Caco-2 (cell line): ENCODE measurements around the gene PPP2R3B. TPM values are rescaled to one million over a fixed set of nuclear protein-coding genes. Genes with fewer than 3 reads are reported as not detected.

Experiments
- BruUV-seq: library from RNA; stranded (reverse); fragments of 400-500 nt; replicated peaks from 2 replicates; lab custom pipeline; 2021; lab: Mats Ljungman, UMichigan
- CTCF ChIA-PET: fragments of 300-600 bp; sonication (Branson Sonifier 250); formaldehyde crosslinking; loops from one replicate; lab custom pipeline; 2022; ENCODE audit warnings: antibody characterized with exemption; lab: Charles Lee
- POLR2A ChIA-PET: fragments of 300-600 bp; sonication (Branson Sonifier 250); formaldehyde crosslinking; loops from one replicate; lab custom pipeline; 2022; ENCODE audit warnings: antibody characterized with exemption; lab: Charles Lee
- DNase-seq, 2 experiments: peaks; one replicate each; pipeline versions ENCODE4 v3.0.0 to v3.0.0-alpha.2; 2020 to 2022
- H3K27me3 ChIP-seq: replicated peaks from 2 replicates; pipeline ENCODE4 v1.6.0; 2011; ENCODE audit warnings: low read length; ENCODE audit not compliant: control insufficient read depth, insufficient read depth
- H3K36me3 ChIP-seq: 2 replicates; pipeline ENCODE4 v1.5.1; 2011; ENCODE audit warnings: low read length; ENCODE audit not compliant: control insufficient read depth, insufficient read depth
- H3K4me1 ChIP-seq: fragments of 250-450 bp; sonication (Bioruptor Pico); 2 replicates; pipeline ENCODE4 v1.5.1; 2020; ENCODE audit warnings: mild to moderate bottlenecking
- H3K4me3 ChIP-seq: 2 replicates; pipeline ENCODE4 v1.5.1; 2011; ENCODE audit warnings: low read depth, mild to moderate bottlenecking, control low read depth, low read length
- H3K9me3 ChIP-seq: fragments of 250-450 bp; sonication (Bioruptor Pico); 2 replicates; pipeline ENCODE4 v1.5.1; 2020; ENCODE audit warnings: mild to moderate bottlenecking, moderate library complexity
- H3K27ac Mint-ChIP-seq: one replicate; pipeline ENCODE4 v1.8.0; 2022; ENCODE audit warnings: mixed read lengths; ENCODE audit not compliant: unreplicated experiment
- H3K27me3 Mint-ChIP-seq: one replicate; pipeline ENCODE4 v1.8.0; 2022; ENCODE audit warnings: mixed read lengths; ENCODE audit not compliant: insufficient read depth, unreplicated experiment
- H3K36me3 Mint-ChIP-seq: one replicate; pipeline ENCODE4 v1.8.0; 2022; ENCODE audit warnings: mild to moderate bottlenecking, mixed read lengths; ENCODE audit not compliant: insufficient read depth, unreplicated experiment
- H3K4me1 Mint-ChIP-seq: one replicate; pipeline ENCODE4 v1.8.0; 2022; ENCODE audit warnings: low read depth, mixed read lengths; ENCODE audit not compliant: unreplicated experiment
- H3K4me3 Mint-ChIP-seq: one replicate; pipeline ENCODE4 v1.8.0; 2022; ENCODE audit warnings: mild to moderate bottlenecking, moderate library complexity, mixed read lengths; ENCODE audit not compliant: unreplicated experiment
- H3K9me3 Mint-ChIP-seq: one replicate; pipeline ENCODE4 v1.8.0; 2022; ENCODE audit warnings: mixed read lengths; ENCODE audit not compliant: unreplicated experiment
- CTCF ChIP-seq, 2 experiments: fragments of 200-600 bp in 1 of 2; IDR thresholded peaks; 1 replicate in 1 of 2; 2 replicates in 1 of 2; pipeline versions ENCODE4 v1.5.1 to v1.8.0; 2011 to 2022; ENCODE audit warnings: antibody characterized with exemption in 1 of 2, control low read depth in 1 of 2, inconsistent platforms in 1 of 2, low read depth in 1 of 2, low read length in 1 of 2, mild to moderate bottlenecking in 1 of 2, moderate library complexity in 1 of 2; ENCODE audit not compliant: insufficient read depth in 1 of 2, severe bottlenecking in 1 of 2, unreplicated experiment in 1 of 2
- intact Hi-C: fragments of 100-400 bp; cut with micrococcal nuclease; formaldehyde crosslinking; loops from one replicate; pipeline ENCODE4 v1.10.0; 2022; ENCODE audit not compliant: unreplicated experiment
- total RNA-seq: library from RNA; stranded (reverse); gene quantifications from 2 replicates; pipeline ENCODE4 v1.2.3, GENCODE V29; 2022

Gene PPP2R3B
- total RNA-seq, 1 experiment from 2014 or later, result 71.3 TPM

GRCh38 chrX:341541-342101, 45.1 kb downstream of the PPP2R3B start:
- Mint-ChIP-seq H3K27me3 (no peaks in the 10 kb centered on the region), H3K9me3 (peaks cover 10% of the 10 kb centered on the region), H3K4me1 (no peaks in the 10 kb centered on the region), H3K27ac (peak overlapping the region; percentile 86), H3K4me3 (no peak overlapping the region), H3K36me3 (peaks cover 58% of the 10 kb centered on the region)
- no peak for DNase-seq
- Histone ChIP-seq H3K27me3 (no peaks in the 10 kb centered on the region), H3K9me3 (peaks cover 7% of the 10 kb centered on the region; the same call in 1 of the 2 replicates), H3K4me1 (no peaks in the 10 kb centered on the region), H3K4me3 (no peak overlapping the region), H3K36me3 (no peaks in the 10 kb centered on the region; the same call in 1 of the 2 replicates)
- CTCF ChIA-PET, result no interaction called here
- POLR2A ChIA-PET, result no interaction called here
- no peak for TF ChIP-seq CTCF (IDR thresholded peaks at IDR 0.05; ENCODE audit: insufficient read depth in 1 of 2, low read depth in 1 of 2, low read length in 1 of 2, severe bottlenecking in 1 of 2, unreplicated experiment in 1 of 2)
- intact Hi-C loops, result no loop called here
- BruUV-seq, result no TSS peak

GRCh38 chrX:340641-341423, 45.9 kb downstream of the PPP2R3B start:
- no peak for DNase-seq
- no peak for TF ChIP-seq CTCF (IDR thresholded peaks at IDR 0.05; ENCODE audit: insufficient read depth in 1 of 2, low read depth in 1 of 2, low read length in 1 of 2, severe bottlenecking in 1 of 2, unreplicated experiment in 1 of 2)
- H3K9me3 Mint-ChIP-seq, result peaks cover 10% of the 10 kb centered on the region
- ChIA-PET CTCF (no interaction called here), POLR2A (no interaction called here)
- no peaks in the 10 kb centered on the region; the same call in 1 of the 2 replicates for H3K36me3 ChIP-seq
- H3K27me3 Mint-ChIP-seq, result no peaks in the 10 kb centered on the region
- H3K4me1 Mint-ChIP-seq, result no peaks in the 10 kb centered on the region
- BruUV-seq, result no TSS peak
- no peaks in the 10 kb centered on the region for H3K4me1 ChIP-seq
- intact Hi-C loops, result no loop called here
- peaks cover 7% of the 10 kb centered on the region; the same call in 1 of the 2 replicates for H3K9me3 ChIP-seq
- no peak overlapping the region for H3K4me3 ChIP-seq
- no peak overlapping the region for H3K4me3 Mint-ChIP-seq
- H3K27me3 ChIP-seq, result no peaks in the 10 kb centered on the region
- peaks cover 63% of the 10 kb centered on the region for H3K36me3 Mint-ChIP-seq
- H3K27ac Mint-ChIP-seq, result peak overlapping the region; percentile 86

- TF ChIP-seq CTCF (IDR thresholded peaks at IDR 0.05; ENCODE audit: insufficient read depth in 1 of 2, low read depth in 1 of 2, low read length in 1 of 2, severe bottlenecking in 1 of 2, unreplicated experiment in 1 of 2), result no peak
- Histone ChIP-seq H3K4me1 (no peaks in the 10 kb centered on the region), H3K27me3 (no peaks in the 10 kb centered on the region), H3K4me3 (no peak overlapping the region), H3K9me3 (peaks cover 7% of the 10 kb centered on the region; the same call in 1 of the 2 replicates), H3K36me3 (no peaks in the 10 kb centered on the region; the same call in 1 of the 2 replicates)
- no peak for DNase-seq
- ChIA-PET CTCF (no interaction called here), POLR2A (no interaction called here)
- Mint-ChIP-seq H3K27me3 (no peaks in the 10 kb centered on the region), H3K9me3 (peaks cover 10% of the 10 kb centered on the region), H3K36me3 (peaks cover 66% of the 10 kb centered on the region), H3K4me3 (no peak overlapping the region), H3K4me1 (no peaks in the 10 kb centered on the region), H3K27ac (no peak overlapping the region)
- intact Hi-C loops, result no loop called here
- BruUV-seq, result no TSS peak
Measured at GRCh38 chrX:340121-340520, 46.6 kb downstream of the PPP2R3B start.
